Mucosa of gallbladder (tissue), 1 donor: ENCODE data around the gene IFIT1B. TPM values are rescaled to one million over a fixed set of nuclear protein-coding genes. Genes with fewer than 3 reads are reported as not detected.

Source experiments
- DNase-seq: peaks from one replicate; pipeline ENCODE4 v3.0.0-alpha.2; 2020; ENCODE audit warnings: low spot score
- total RNA-seq: library from RNA; stranded (reverse); gene quantifications from one replicate; pipeline ENCODE4 v1.2.1, GENCODE V29; 2021
- donor health status: DM: no; HTN: no; CAD: no.

The IFIT1B gene
- total RNA-seq, 1 donor from 2014 or later = not detected

DNA sequence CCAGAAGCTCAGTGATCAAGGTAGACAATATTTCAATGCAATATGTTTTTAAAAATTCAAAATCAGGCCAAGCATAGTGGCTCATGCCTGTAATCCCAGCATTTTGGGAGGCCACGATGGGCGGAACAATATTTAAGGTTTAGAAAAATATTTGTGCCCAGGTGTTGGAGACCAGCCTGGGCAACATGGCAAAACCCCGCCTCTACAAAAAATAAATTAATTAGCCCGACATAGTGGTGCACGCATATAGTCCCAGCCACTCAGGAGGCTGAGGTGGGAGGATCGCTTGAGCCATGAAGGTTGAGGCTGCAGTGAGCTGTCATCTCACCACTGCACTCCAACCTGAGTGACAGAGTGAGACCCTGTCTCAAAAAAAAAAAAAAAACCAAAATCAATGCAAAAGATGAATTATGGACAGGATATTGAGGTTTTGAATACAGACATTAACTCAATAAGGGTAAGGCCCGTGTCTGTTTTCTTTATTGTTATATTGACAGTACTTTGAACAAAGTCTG, 35.6 kb downstream of the IFIT1B start:
- DNase-seq = no peak

DNA sequence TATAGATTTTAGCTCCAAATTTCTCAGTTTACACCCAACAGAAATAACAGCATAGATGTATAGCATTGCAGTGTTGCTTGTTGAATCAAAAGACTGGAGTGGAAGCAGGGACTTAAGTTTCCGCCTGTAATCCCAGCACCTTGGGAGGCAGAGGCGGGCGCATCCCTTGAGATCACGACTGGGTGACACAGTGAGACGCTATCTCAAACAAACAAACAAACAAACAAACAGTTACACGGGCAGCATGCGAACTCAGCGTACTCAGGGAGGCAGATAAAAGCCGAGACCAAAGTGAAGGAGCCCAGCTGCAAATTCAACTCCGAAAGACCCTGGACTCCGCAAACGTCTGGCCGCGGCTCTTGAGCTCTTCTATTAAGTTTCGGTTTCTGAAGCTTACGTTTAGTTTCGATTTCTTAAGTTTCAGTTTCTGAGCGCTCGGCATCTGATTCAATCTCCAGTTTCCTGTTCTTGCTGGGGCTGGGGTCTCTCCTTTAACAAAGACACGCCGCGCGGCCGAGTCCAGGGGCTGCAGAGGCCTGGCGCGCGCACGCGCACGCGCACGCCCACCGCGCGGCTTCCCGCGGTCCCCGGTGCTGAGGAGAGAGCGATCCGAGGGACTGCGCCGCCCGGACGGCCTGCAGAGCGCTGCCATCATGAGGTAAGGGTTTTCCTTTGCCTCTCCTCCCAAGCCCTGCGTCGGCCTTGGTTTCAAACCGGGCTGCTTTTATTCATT, 36.5 kb downstream of the IFIT1B start, which contains the start of gene IFIT5:
IFIT5 (plus strand) TSS at position 423 of the 733 bp plus-strand sequence; CDS start at position 654, 231 bp downstream.
- peak; percentile 65 for DNase-seq

GRCh38 chr10:89414879-89415821, 37.3 kb downstream of the IFIT1B start:
- DNase-seq = peak; percentile 29

DNA sequence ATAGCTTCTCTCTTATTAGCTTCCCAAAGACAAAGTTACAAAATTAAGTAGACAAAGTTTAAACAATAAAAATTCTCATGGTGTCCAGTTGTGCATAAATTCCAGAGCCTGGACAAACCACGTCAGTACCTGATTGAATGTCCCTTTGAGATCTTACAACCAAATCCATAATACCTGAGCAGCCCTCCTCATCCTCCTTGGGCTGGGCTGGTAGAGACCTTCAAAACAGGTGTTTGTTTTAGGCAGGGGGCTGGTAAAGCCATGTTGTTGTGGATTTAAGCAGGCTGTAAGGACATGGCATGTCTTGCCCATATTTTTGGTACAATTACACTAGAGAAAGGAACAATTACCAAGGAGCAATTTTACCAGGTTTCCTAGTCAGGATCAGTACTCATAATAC, 38.6 kb downstream of the IFIT1B start:
- DNase-seq = no peak

DNA sequence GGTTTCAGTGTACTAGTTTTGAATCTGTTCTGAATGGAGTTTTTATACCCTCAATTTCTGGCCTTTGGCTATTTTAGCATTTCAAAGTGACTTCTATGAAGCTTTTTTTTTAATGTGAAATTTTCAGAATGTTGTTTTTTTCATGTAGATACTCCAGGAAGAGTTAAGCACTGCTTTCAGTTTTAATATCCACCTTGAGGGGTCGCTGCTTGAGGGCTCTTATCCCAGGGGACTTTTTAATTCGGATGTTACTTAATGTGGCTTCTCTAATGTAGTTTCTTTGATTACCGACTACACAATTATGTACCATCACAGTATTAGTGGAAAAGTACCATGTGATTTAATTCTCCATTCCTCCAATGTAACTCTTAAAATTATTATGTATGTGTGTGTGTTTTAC, 41.7 kb downstream of the IFIT1B start:
- no peak for DNase-seq

- DNase-seq = no peak
Measured at GRCh38 chr10:89421018-89421476, 43.2 kb downstream of the IFIT1B start.

DNA sequence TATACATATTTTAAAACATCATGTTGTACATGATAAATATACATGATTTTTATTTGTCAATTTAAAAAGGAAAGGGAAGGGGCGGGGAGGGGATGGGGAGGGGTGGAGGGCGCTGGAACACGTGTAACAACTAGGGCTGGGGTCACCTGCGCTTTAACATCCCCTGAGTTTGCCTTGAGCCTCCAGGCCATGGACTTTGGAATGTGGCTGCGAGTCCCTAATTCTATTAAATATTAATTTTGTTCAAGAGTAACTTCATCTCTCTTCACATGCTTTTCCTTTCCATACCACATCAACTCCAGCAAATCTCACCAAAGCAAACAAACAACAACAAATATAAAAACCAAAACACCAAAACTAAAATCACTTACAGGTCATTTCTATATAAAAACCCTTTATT, 47.1 kb downstream of the IFIT1B start:
- DNase-seq = peak; percentile 33

DNA sequence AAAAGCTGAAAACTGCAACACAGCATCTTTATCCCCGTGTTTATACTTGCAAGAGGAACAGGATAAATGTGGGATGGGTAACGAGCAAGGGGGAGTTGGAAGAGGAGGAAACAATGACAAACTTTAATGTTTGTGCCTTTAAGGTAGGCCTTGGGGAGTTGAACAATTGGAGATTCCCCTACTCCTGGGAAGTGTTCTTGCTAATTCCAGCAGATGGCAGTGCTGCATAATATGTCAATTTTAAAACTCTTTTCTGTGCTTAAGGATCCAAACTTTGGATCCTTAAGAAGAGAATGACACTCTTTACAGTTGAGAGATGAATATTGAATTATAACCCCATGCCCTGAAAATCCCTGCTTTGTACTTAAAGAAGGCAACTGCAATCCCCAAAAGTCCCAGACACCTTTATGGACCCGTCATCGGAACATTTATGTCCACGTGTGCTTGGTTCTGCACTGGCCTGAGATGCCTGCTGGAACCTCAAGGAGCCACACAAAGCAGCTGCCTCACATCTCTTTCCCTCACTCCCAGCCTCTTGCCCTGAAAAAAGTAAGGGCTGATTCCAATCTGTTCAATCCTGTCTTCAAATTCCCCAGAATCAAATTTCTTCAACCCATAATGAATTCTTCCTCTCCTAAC, 48.5 kb downstream of the IFIT1B start:
- peak; percentile 22 for DNase-seq

DNA sequence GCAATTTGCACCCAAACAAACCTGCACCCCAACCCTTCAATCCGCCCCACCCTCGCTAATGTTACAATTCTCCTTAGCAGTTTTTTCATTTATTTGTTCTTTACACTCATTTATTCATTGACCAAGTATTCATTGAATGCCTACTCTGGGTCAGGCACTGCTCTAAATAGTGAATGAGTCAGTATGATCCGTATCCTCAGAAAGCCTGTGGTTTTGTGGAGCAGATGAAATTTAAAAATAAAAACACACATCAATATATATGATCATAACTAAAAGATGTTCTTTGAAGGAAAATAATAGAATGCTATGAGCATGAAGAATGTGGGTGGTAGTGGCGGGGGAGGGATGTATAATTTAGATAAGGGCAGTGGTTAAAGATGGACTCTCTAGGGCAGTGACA, 49.8 kb downstream of the IFIT1B start:
- DNase-seq = no peak

GRCh38 chr10:89428877-89429276, 51.0 kb downstream of the IFIT1B start:
- no peak for DNase-seq

GRCh38 chr10:89431977-89432376, 54.1 kb downstream of the IFIT1B start:
- DNase-seq = no peak

Other genes starting within 250 kb of the IFIT1B start
- 4.0 TPM for gene CH25H, start 170.7 kb upstream of the IFIT1B start, total RNA-seq
- gene LIPA, start 126.3 kb upstream of the IFIT1B start, total RNA-seq = 62.0 TPM
- gene IFIT2, start 76.0 kb upstream of the IFIT1B start, total RNA-seq = 11.8 TPM
- 11.1 TPM for gene IFIT3, start 50.1 kb upstream of the IFIT1B start, total RNA-seq
- 14.4 TPM for gene IFIT1, start 14.6 kb downstream of the IFIT1B start, total RNA-seq
- gene IFIT5, start 36.5 kb downstream of the IFIT1B start, total RNA-seq = 14.7 TPM
- gene SLC16A12, start 157.5 kb downstream of the IFIT1B start, total RNA-seq = 0.43 TPM